Coronary artery (tissue), 2 donors: ENCODE data around the gene SPR.
A peak's percentile ranks its signal among the peaks of the same experiment; 100 is the strongest.
"Not testable (repeated sequence)": the region's sequence is repeated elsewhere in the genome, so short reads cannot be mapped to it uniquely, and the experiment has no call there.

Experiments
- DNase-seq: peaks from one replicate; pipeline ENCODE4 v3.0.0-alpha.2; 2017; ENCODE audit warnings: low spot score
- H3K27ac ChIP-seq, 2 donors: fragments of 200-600 bp; sonication (generic); one replicate each; pipeline ENCODE4 v1.5.1; 2016 to 2019
- H3K4me3 ChIP-seq: fragments of 200-600 bp; sonication (generic); 2 replicates; pipeline ENCODE4 v1.5.1; 2016; ENCODE audit warnings: mild to moderate bottlenecking, moderate library complexity
- CTCF ChIP-seq: fragments of 200-600 bp; sonication (generic); IDR thresholded peaks from one replicate; pipeline ENCODE4 v1.5.1; 2019; ENCODE audit warnings: antibody characterized with exemption

Gene SPR

DNA sequence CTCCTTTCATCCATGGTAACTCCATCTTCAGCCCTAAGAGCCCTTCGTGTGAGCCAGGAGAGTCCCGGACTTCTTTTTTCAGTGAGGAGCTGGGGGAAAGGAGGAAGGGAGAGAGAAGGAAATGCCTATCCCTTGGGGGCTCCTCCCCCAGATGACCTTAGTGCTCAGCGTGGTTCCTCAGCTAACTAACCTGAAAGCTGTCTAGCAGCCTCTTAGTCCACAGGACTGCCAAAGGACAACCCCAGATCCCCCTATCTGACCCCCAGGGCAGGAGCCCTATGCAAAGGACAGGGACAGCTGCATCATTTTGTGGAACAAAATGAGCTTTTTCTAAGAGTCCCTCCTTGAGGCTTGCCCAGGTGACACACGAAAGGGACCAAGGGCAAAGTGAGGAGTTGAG is 7.9 kb downstream of the SPR start:
- DNase-seq, result no peak
- no peak for TF ChIP-seq CTCF
- Histone ChIP-seq H3K4me3 (no peak overlapping the region), H3K27ac (no peak overlapping the region)

DNA sequence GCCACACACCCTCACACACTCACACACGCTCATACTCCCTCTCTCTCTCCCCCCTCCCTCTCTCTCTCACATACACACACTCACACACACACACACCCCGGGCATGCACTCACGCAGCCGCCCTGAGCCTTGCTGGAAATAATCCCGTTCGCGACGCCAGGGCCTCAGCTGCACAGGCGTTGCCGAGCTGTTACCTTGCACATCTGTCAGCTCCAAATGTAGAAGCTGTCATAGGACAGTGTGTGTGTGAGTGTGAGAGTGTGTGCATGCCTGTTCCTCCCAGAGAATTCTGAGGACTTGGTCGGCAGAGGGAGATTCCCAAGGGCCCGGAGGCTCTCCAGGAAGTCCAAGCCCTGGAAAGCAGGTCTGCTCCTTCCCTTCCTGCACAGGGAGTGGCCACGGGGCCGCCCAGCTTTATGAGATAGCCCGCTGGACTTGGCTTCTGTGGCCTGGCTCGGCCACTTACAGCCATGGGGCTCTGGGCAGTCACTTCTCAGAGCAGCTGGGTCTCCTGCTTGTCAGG is 8.6 kb downstream of the SPR start:
- Histone ChIP-seq H3K27ac (no peak overlapping the region), H3K4me3 (peak overlapping the region; percentile 53)
- no peak for TF ChIP-seq CTCF

GRCh38 chr2:72896446-72896845 is 9.2 kb downstream of the SPR start:
- Histone ChIP-seq H3K4me3 (no peak overlapping the region), H3K27ac (no peak overlapping the region)
- no peak for TF ChIP-seq CTCF
- DNase-seq, result no peak

More for the DNA sequence above, 8.6 kb downstream of the SPR start:
- DNase-seq, result no peak

DNA sequence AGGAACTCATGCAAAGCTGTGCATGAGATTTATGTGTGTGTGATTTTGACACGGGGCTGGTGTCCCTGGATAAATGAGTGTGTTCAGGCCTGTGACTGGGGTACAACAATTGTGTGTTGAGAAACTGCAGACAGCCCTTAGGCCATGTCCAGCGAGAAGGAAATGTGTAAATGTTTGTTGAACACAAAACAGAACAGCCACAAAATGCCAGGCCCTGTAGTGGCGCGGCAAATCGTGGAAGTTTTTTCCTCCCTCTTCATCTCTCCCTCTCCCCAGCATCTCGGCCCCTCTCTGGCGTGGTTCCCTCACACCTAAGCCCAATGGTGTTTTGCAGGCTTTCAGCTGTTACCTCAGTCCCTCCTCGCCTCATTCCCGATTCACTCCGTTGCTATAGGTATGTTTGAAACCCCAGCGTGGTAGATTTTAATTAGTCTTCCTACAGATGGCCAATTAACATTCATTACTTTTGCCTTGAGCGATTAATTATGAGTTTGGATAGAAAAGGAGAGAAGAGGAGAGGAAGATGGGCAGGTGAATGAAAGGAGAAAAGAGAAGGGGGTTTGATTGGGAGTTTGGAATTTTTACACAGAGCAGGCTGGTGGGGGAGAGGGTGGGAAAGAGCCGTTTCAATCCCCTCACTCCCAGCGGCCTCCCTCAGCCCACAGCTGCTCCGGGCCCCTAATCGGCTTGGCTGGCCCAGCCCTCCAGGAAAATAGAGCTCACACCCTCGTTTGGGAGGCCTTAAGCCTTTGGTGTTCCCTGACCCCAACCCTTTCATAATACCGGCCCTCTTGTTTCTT is 10.8 kb downstream of the SPR start:
- H3K4me3 ChIP-seq, result no peak overlapping the region
- H3K27ac ChIP-seq, result no peak overlapping the region
- no peak for TF ChIP-seq CTCF
- no peak for DNase-seq

DNA sequence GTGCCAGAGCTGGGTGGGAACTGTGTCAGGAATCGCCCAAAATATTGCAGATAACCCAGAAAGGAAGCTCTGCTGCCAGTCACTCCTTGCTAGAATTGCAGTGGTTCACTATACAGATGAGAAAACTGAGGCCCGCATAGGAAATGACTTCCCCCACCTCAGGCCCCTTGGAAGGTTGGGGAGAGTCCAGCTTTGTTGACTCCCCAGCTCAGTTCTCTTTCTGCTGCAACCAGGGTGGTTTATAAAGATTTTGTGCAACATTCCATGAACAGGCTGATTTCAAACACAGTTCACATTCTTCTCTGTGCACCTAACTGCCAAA is 11.3 kb downstream of the SPR start:
- no peak for DNase-seq
- no peak for TF ChIP-seq CTCF
- Histone ChIP-seq H3K4me3 (no peak overlapping the region), H3K27ac (no peak overlapping the region)

- no peak for DNase-seq
- TF ChIP-seq CTCF, result no peak
- H3K4me3 ChIP-seq, result no peak overlapping the region
- H3K27ac ChIP-seq, result no peak overlapping the region
These were observed 13.1 kb downstream of the SPR start for GRCh38 chr2:72900191-72900825.

- Histone ChIP-seq H3K27ac (no peak overlapping the region), H3K4me3 (no peak overlapping the region)
- no peak for TF ChIP-seq CTCF
- no peak for DNase-seq
These were observed 14.2 kb downstream of the SPR start for GRCh38 chr2:72901426-72901825.

DNA sequence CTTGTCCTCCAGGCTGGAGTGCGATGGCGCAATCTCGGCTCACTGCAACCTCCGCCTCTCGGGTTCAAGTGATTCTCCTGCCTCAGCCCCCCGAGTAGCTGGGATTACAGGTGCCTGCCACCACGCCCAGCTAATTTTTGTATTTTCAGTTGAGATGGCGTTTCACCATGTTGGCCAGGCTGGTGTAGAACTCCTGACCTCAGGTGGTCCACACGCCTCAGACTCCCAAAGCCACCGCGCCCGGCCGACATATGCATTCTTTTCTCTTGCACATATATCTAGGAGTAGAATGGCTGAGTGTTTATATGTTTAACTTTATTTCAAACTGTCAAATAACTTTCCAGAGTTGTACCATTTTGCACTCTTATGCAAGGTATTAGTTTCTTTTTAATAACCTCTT is 20.2 kb downstream of the SPR start:
- DNase-seq, H3K27ac ChIP-seq, H3K4me3 ChIP-seq: not testable (repeated sequence)
